A673 (cell line): ENCODE measurements around the gene RPL13A. TPM values are rescaled to one million over a fixed set of nuclear protein-coding genes. Genes with fewer than 3 reads are reported as not detected.

Experiments
- BruUV-seq: library from RNA; stranded (reverse); fragments of 400-500 nt; replicated peaks from 2 replicates; lab custom pipeline; 2021; lab: Mats Ljungman, UMichigan
- CTCF ChIA-PET: fragments of 300-600 bp; sonication (Branson Sonifier 250); formaldehyde crosslinking; loops from one replicate; lab custom pipeline; 2022; ENCODE audit warnings: antibody characterized with exemption; lab: Charles Lee
- POLR2A ChIA-PET: fragments of 300-600 bp; sonication (Branson Sonifier 250); formaldehyde crosslinking; loops from one replicate; lab custom pipeline; 2022; ENCODE audit warnings: antibody characterized with exemption; ENCODE audit not compliant: low non-redundant PET; lab: Charles Lee
- DNase-seq: peaks from one replicate; pipeline ENCODE4 v3.0.0-alpha.2; 2015; ENCODE audit warnings: low spot score
- H3K27ac ChIP-seq: fragments of 200-600 bp; sonication (generic); 2 replicates; pipeline ENCODE4 v1.5.1; 2016; ENCODE audit warnings: mixed run types, low read depth, mild to moderate bottlenecking, mixed read lengths, antibody characterized with exemption, low read length; ENCODE audit not compliant: poor library complexity, severe bottlenecking
- H3K27me3 ChIP-seq: fragments of 200-600 bp; sonication (generic); replicated peaks from 2 replicates; pipeline ENCODE4 v1.6.1; 2017; ENCODE audit warnings: mixed run types, low read depth, mild to moderate bottlenecking, mixed read lengths, antibody characterized with exemption, low read length; ENCODE audit not compliant: insufficient read depth, poor library complexity
- H3K36me3 ChIP-seq: fragments of 200-600 bp; sonication (generic); 2 replicates; pipeline ENCODE4 v1.6.1; 2016; ENCODE audit warnings: mixed run types, mild to moderate bottlenecking, mixed read lengths, antibody characterized with exemption, low read length; ENCODE audit not compliant: insufficient read depth, poor library complexity, severe bottlenecking
- H3K4me1 ChIP-seq: fragments of 200-600 bp; sonication (generic); 2 replicates; pipeline ENCODE4 v1.6.1; 2017; ENCODE audit warnings: mixed run types, mild to moderate bottlenecking, mixed read lengths, antibody characterized with exemption, low read length; ENCODE audit not compliant: insufficient read depth, poor library complexity, severe bottlenecking
- H3K4me3 ChIP-seq: fragments of 200-600 bp; sonication (generic); 2 replicates; pipeline ENCODE4 v1.5.1; 2016; ENCODE audit warnings: low read depth, mixed run types, mild to moderate bottlenecking, mixed read lengths, low read length; ENCODE audit not compliant: poor library complexity, severe bottlenecking
- H3K9me3 ChIP-seq: fragments of 200-600 bp; sonication (generic); 2 replicates; pipeline ENCODE4 v1.6.1; 2016; ENCODE audit warnings: mixed run types, low read depth, mild to moderate bottlenecking, mixed read lengths, antibody characterized with exemption, low read length; ENCODE audit not compliant: poor library complexity, severe bottlenecking
- EZH2 ChIP-seq: fragments of 200-600 bp; sonication (generic); IDR thresholded peaks from 2 replicates; pipeline ENCODE4 v1.6.1; 2017; ENCODE audit warnings: borderline replicate concordance, low read depth, mild to moderate bottlenecking, mixed read lengths, antibody characterized with exemption, low read length; ENCODE audit not compliant: poor library complexity, severe bottlenecking
- intact Hi-C: fragments of 100-400 bp; cut with micrococcal nuclease; formaldehyde crosslinking; loops from one replicate; pipeline ENCODE4 v1.10.0; 2022; ENCODE audit not compliant: unreplicated experiment
- total RNA-seq: library from RNA; stranded (reverse); gene quantifications from 2 replicates; pipeline ENCODE4 v1.2.3, GENCODE V29; 2021
- TF ChIP-seq, protein P1 (sequence below): fragments of 300-800, 200-600 bp; sonication (generic); conservative IDR thresholded peaks from 2 replicates; pipeline ENCODE4 v1.5.1; 2017; ENCODE audit warnings: low read depth, mild to moderate bottlenecking, antibody characterized with exemption, low read length, moderate library complexity, mixed read lengths

Gene RPL13A
- total RNA-seq, 1 experiment from 2014 or later, result 2,390 TPM

DNA sequence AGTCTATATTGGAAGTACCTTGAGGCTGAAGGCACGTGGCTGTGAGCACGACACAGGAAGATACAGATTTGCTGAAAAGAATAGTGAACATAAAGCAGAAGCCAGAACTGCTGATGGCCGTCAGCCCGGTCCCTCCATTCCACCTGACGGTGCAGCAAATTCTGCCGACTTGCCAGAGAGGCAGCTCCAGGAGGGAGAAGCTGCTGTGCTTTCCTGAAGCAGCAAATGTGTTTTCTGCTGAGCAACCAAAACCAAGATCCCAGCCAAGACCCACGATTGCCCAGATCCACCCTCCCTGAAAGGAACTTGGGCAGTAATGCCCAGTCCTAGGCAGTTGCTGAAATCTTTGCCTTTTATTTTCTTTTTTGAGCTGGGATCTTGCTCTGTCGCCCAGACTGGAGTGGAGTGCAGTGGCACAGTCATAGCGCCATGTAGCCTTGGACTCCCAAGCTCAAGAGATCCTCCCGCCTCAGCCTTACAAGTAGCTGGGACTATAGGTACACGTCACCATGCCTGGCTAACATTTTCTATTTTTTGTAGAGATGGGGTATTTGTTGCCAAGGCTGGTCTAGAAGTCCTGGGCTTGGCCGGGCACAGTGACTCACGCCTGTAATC lies 33.4 kb downstream of the RPL13A start:
- intact Hi-C loops, result no loop called here
- Histone ChIP-seq H3K9me3 (no peaks in the 10 kb centered on the region), H3K36me3 (peaks cover 65% of the 10 kb centered on the region), H3K27me3 (no peaks in the 10 kb centered on the region), H3K27ac (peak overlapping the region; percentile 47), H3K4me1 (peaks cover 5% of the 10 kb centered on the region), H3K4me3 (no peak overlapping the region)
- DNase-seq, result no peak
- BruUV-seq, result no TSS peak
- CTCF ChIA-PET, result interaction anchor here (0.7 kb wide), 1 partner anchor 292 kb away, joined by 5 read pairs; the partner anchor contains the start of gene FUZ
- TF ChIP-seq EZH2, result no peak
- TF ChIP-seq, protein P1, sequence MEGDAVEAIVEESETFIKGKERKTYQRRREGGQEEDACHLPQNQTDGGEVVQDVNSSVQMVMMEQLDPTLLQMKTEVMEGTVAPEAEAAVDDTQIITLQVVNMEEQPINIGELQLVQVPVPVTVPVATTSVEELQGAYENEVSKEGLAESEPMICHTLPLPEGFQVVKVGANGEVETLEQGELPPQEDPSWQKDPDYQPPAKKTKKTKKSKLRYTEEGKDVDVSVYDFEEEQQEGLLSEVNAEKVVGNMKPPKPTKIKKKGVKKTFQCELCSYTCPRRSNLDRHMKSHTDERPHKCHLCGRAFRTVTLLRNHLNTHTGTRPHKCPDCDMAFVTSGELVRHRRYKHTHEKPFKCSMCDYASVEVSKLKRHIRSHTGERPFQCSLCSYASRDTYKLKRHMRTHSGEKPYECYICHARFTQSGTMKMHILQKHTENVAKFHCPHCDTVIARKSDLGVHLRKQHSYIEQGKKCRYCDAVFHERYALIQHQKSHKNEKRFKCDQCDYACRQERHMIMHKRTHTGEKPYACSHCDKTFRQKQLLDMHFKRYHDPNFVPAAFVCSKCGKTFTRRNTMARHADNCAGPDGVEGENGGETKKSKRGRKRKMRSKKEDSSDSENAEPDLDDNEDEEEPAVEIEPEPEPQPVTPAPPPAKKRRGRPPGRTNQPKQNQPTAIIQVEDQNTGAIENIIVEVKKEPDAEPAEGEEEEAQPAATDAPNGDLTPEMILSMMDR, result no peak
- POLR2A ChIA-PET, result no interaction called here

DNA sequence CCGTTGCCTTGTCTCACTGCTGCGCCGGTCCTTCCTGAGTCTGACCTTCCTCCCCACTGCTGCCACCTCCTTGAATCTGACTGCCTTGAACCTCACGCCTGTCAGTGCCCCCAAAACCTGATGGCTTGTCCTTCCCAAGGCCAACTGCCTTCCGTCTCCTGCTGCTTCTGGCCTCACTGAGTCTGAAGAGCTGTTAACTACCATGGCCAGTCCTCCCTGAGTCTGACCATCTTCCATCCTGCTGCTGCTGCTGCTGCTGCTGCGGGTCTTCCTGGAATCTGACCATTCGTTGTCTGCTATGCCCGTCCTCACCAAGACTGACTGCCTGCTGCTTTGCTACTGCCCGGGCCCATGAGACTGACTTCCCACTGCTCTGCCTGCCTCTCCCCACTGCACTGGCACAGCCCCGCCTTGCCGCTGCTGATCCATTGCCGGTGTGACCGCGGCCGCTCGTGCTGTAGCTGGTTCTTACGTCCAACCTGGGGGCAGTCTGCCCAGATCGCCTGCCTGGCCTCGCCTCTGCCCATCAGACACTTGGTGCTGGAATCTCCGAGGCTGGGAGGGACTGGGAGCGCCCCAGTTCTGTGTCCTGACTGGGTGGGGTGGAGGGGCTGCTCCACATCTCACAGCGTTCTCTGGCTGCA lies 37.5 kb downstream of the RPL13A start:
- Histone ChIP-seq H3K4me1 (no peaks in the 10 kb centered on the region), H3K36me3 (peaks cover 64% of the 10 kb centered on the region), H3K27ac (peak overlapping the region; percentile 42), H3K27me3 (no peaks in the 10 kb centered on the region), H3K4me3 (no peak overlapping the region), H3K9me3 (no peaks in the 10 kb centered on the region)
- TF ChIP-seq, protein P1, result no peak
- TF ChIP-seq EZH2, result no peak
- intact Hi-C loops, result no loop called here
- no peak for DNase-seq
- ChIA-PET CTCF (no interaction called here), POLR2A (no interaction called here)
- BruUV-seq, result no TSS peak

DNA sequence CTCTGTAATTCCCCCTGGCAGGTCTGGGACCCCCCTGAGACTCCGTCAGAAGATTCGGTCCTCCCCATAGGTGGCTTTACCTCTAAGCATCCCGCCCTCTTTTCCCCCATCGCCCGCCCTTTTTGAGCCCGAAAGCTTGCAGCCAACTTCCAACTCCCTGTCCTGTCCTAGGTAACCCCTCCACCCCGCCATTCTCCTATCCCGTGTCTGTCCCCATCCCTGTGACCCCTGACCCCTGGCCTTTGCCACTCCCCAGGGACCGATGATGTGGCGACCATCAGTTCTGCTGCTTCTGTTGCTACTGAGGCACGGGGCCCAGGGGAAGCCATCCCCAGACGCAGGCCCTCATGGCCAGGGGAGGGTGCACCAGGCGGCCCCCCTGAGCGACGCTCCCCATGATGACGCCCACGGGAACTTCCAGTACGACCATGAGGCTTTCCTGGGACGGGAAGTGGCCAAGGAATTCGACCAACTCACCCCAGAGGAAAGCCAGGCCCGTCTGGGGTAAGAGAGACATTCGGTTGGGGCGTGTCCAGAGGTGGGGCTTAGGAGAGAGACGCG lies 40.9 kb downstream of the RPL13A start:
- peaks cover 61% of the 10 kb centered on the region for H3K36me3 ChIP-seq
- no peak for DNase-seq
- ChIA-PET POLR2A (no interaction called here), CTCF (interaction anchor here (0.6 kb wide), 1 partner anchor 36 kb away, joined by 7 read pairs; no protein-coding TSS in a partner anchor)
- no peaks in the 10 kb centered on the region for H3K27me3 ChIP-seq
- H3K9me3 ChIP-seq, result no peaks in the 10 kb centered on the region
- no TSS peak for BruUV-seq
- intact Hi-C loops, result no loop called here
- no peak for TF ChIP-seq EZH2
- TF ChIP-seq, protein P1, result no peak
- H3K4me1 ChIP-seq, result peaks cover 7% of the 10 kb centered on the region
- peak overlapping the region; percentile 31 for H3K4me3 ChIP-seq
- no peak overlapping the region for H3K27ac ChIP-seq
